K562 (cell line): ENCODE data around the gene FCRL3. TPM values are rescaled to one million over a fixed set of nuclear protein-coding genes. Genes with fewer than 3 reads are reported as not detected.

ENCODE experiments used
- FOXJ3 ChIP-seq: sonication (generic); formaldehyde crosslinking; IDR thresholded peaks from 2 replicates; pipeline ENCODE4 v1.4.0; 2020; ENCODE audit warnings: mild to moderate bottlenecking, missing genetic modification reagents
- XRCC4 ChIP-seq: IDR thresholded peaks from one replicate; pipeline ENCODE4 v1.6.1; 2011; ENCODE audit not compliant: insufficient read depth, insufficient read length; ENCODE audit errors: extremely low read depth
- ZBTB49 ChIP-seq: sonication (generic); formaldehyde crosslinking; IDR thresholded peaks from 2 replicates; pipeline ENCODE4 v1.8.0; 2022; ENCODE audit warnings: missing genetic modification reagents, mild to moderate bottlenecking, borderline replicate concordance
- ZNF184 ChIP-seq: sonication (generic); formaldehyde crosslinking; IDR thresholded peaks from 2 replicates; pipeline ENCODE4 v1.5.0; 2020; ENCODE audit warnings: missing genetic modification reagents
- polyA plus RNA-seq, 8 experiments: library from polyadenylated mRNA; depleted of rRNA in 4 of 8; stranded (reverse) in 5 of 8; unstranded in 3 of 8; fragments of >200 nt; fragmentation: Nextera tagmentation in 2 of 8; fragmentation: Illumina TruSeq in 1 of 8; extraction: Ambion mirVana in 2 of 8; extraction: Trizol in 1 of 8; gene quantifications; 2 replicates each; pipeline versions ENCODE4 v1.2.1 to v1.2.3, GENCODE V29; 2011 to 2014; ENCODE audit warnings: inconsistent platforms in 1 of 8, missing spikeins in 1 of 8
- total RNA-seq, 7 experiments: library from RNA; depleted of rRNA in 6 of 7; stranded (reverse); fragments of >200 nt in 6 of 7; fragmentation: Illumina TruSeq in 2 of 7; extraction: Trizol in 2 of 7; gene quantifications; 2 replicates each; pipeline versions ENCODE4 v1.2.1 to v1.2.3, GENCODE V29; 2011 to 2021; ENCODE audit warnings: low replicate concordance in 1 of 7
- TF ChIP-seq, protein P1 (sequence below): fragments of 250-450 bp; sonication (Bioruptor Pico); IDR thresholded peaks from 2 replicates; pipeline ENCODE4 v1.8.0; 2022; ENCODE audit warnings: moderate library complexity, mild to moderate bottlenecking, inconsistent platforms
- TF ChIP-seq, protein P2 (sequence below): fragments of 450-650 bp; IDR thresholded peaks from one replicate; pipeline ENCODE4 v1.6.1; 2018; ENCODE audit warnings: mild to moderate bottlenecking, moderate library complexity; ENCODE audit not compliant: partially characterized antibody

The FCRL3 gene
- total and polyA plus RNA-seq, 9 of the 15 experiments (the other 6 are each of a cell fraction or from before 2014, with no cell fraction given) = not detected

GRCh38 chr1:157671895-157672294 lies 28.7 kb downstream of the FCRL3 start (continued):
- no peak for TF ChIP-seq FOXJ3 (CRISPR knock-in tag)
- no peak for TF ChIP-seq ZNF184
- TF ChIP-seq, protein P1, sequence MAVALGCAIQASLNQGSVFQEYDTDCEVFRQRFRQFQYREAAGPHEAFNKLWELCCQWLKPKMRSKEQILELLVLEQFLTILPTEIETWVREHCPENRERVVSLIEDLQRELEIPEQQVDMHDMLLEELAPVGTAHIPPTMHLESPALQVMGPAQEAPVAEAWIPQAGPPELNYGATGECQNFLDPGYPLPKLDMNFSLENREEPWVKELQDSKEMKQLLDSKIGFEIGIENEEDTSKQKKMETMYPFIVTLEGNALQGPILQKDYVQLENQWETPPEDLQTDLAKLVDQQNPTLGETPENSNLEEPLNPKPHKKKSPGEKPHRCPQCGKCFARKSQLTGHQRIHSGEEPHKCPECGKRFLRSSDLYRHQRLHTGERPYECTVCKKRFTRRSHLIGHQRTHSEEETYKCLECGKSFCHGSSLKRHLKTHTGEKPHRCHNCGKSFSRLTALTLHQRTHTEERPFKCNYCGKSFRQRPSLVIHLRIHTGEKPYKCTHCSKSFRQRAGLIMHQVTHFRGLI (CRISPR knock-in tag) = no peak
- TF ChIP-seq ZBTB49 (CRISPR knock-in tag) = no peak
- TF ChIP-seq XRCC4 = no peak
- TF ChIP-seq, protein P2, sequence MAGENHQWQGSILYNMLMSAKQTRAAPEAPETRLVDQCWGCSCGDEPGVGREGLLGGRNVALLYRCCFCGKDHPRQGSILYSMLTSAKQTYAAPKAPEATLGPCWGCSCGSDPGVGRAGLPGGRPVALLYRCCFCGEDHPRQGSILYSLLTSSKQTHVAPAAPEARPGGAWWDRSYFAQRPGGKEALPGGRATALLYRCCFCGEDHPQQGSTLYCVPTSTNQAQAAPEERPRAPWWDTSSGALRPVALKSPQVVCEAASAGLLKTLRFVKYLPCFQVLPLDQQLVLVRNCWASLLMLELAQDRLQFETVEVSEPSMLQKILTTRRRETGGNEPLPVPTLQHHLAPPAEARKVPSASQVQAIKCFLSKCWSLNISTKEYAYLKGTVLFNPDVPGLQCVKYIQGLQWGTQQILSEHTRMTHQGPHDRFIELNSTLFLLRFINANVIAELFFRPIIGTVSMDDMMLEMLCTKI = no peak
- TF ChIP-seq, all 486 proteins: peak for 0
